NCI-H524 (cell line): ENCODE measurements around the gene PIK3R6.
A peak's percentile ranks its signal among the peaks of the same experiment; 100 is the strongest.
"Not testable (repeated sequence)": the region's sequence is repeated elsewhere in the genome, so short reads cannot be mapped to it uniquely, and the experiment has no call there.

ENCODE experiments used
- DNase-seq, 2 experiments: peaks; one replicate each; lab custom pipeline; 2025; lab: John Stamatoyannopoulos, UW

PIK3R6 gene

GRCh38 chr17:8875436-8875835 is 8.0 kb upstream of the PIK3R6 start:
- DNase-seq = no peak

DNA sequence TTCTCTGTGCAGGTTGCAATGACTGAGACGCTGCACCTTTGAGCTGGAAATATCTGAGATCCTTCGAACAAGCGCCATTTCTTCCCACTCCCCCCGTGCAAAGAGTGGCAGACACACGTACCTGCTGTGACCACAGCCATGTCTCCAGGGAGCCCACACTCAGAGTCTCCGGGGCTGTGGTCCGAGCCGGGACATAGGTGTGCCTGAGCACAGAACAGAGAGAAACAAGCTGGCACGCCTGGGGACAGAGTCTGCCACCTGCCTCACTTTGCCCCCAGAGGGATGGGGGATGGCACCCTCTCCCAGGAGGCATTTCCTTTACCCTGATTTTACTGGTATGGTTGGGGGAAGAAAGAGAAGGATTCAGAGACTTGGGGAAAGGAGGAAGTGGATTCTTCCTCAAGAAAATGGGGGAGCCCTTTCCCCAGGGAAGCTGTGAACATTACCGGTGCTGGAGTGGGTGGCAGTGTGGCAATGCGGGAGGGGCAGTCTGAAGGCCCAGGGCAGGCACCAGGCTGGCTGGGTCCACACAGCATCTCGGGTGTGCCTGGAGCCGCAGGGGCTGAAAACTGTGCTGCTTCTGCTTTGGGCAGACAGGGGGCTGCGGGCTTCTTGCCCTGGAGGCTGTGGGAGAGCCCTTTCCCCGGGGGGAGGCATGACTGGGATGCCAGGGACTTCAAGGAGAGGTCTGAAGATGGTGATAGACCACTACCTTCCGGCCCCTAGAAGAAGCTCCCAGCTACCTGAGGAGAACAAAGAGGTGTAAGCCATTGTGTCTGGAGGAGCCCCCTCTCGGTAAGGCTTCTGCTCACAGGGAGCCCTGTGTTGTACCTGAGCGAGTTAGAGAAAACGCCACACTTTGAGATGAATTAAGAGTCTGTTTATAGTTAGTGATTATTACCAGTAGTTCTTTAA is 6.6 kb upstream of the PIK3R6 start:
- DNase-seq = no peak

- no peak for DNase-seq
Measured at GRCh38 chr17:8872705-8873435, 5.4 kb upstream of the PIK3R6 start.

GRCh38 chr17:8872036-8872704 is 4.7 kb upstream of the PIK3R6 start:
- DNase-seq = no peak

DNA sequence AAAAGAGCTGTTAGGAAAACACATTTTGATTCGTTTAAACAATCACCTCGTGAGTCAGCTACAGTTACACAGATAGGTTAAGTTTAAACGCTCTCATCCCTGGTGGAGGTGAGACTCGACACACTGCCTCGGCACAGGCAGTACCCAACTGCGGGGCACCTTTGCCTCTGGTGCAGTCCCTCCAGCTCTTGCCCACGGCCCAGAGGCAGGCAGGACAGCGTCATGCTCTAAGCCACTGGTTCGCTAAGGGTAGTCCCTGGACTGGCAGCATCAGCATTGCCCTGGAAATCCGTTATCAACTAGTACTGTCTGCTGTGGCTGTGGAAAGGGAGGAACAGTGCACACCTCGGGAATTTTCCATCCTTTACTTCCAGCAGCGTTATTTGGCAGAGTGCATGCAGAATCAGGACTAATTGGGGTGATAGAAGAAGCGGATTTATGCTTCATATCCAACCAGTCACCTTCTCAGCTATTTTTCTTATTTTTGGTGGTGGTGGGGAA is 3.7 kb upstream of the PIK3R6 start:
- no peak for DNase-seq

- no peak for DNase-seq
Measured at GRCh38 chr17:8870406-8871040, 3.0 kb upstream of the PIK3R6 start.

DNA sequence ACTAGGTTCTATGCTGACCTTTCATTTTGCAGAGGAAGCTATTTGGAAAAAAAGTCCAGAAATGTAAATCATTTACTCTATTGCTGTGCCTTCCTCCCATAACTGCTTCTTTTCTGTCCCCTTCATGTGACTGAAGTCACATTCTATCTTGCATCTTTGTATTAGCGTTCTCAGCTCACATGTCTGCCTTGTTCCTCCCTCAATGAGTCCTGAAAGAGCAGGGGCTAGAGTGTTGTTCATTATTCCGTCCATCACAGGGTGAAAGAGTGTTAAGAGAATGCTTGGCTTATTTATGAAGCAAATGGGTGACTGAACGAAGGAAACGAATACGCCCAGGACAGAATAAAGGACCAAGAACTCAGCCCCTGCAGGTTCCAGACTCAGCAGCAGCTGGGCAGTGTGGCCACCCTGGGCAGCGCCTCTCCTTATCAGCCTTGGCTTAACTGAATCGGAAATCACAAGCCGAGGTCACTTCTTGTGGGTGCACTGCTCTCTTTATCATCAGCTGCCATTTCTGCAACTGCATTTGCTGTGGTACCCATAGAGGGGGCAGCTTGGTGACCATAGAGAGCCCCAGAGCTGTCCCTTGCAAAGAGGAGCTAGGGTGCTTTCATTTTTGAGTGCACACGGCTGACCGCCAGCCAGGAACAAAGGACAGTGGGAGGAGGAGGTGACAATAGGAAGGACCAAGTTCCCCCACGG is 1.8 kb upstream of the PIK3R6 start:
- DNase-seq = no peak

DNA sequence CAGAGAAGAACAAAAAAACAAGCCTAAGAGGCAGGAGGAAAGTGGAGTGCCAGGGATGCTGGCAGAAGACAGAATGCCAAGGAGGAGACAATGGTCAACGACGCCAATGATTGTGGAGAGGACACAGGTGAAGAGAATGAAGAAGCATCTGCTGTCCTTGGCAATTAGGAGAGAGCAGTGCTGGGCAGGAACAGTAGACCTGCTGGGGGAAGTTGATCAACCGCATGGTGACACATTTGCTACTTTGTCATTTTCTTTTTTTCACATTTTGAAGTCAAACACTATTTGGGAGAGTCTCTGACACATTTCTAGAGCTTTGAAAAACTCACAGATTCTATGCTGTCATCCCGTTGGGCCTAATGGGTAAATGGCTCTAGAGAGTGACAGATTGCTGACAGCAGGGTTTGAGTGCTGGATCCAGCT is 1.1 kb upstream of the PIK3R6 start:
- no peak for DNase-seq

GRCh38 chr17:8868092-8868491 is 618 bp upstream of the PIK3R6 start:
- no peak for DNase-seq

GRCh38 chr17:8865811-8866210 is 1.7 kb downstream of the PIK3R6 start:
- DNase-seq = no peak

DNA sequence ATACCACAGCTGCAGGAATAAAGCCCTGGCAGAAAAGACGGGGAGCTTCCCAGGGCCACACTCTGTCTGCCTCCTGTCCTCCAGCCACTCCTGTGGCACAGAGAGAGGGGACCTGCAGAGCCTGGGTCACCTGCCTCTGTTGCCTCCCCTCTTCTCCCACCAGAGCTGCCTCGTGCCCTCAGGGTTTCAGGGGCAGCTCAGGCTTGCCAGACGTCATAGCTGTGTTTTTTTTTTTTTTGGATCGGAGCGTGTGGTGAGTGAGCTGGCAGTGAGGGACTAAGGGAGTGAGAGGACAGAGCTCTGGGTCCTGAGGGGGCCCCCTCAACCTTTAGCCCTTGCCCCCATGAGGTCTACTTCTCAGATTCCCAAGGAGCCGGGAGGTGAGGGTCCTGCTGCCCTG is 2.1 kb downstream of the PIK3R6 start:
- DNase-seq = no peak

DNA sequence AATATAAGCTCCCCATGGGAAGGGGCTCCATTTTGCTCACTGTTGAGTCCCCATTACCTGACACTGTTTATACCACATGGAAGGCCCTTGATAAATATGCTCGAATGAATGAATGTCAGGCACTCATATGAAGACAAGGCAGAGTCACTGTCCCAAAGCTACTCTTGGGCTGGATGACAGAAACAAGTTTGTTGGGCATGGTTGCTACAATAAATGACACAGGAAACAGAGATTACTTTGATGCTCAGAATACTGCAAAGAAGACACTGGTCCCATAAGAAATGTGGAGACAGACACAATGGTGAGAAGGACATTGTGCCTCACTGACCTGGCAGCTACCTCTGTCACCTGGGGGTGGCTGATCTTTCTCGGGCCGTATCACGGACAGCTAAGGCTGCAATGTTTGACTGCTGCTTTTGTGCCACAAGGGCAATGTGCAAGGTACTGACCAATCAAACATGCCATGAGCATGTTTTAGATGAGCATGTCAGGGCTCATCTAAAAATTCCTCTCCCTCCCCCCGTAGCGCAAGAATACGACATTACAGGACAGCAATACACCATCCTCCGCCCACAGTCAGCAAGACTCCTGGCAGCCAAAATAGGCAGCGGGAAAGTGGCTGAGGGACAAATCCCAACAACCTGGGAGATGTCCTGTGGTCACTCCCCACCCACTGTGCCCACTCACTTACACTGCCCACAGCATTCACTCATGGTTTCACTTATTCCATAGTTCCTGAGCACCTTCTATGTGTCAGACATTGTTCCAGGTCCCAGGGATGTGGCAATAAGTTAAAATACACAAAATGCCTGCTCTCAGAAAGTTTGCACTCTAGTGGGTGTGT is 5.0 kb downstream of the PIK3R6 start:
- no peak for DNase-seq

DNA sequence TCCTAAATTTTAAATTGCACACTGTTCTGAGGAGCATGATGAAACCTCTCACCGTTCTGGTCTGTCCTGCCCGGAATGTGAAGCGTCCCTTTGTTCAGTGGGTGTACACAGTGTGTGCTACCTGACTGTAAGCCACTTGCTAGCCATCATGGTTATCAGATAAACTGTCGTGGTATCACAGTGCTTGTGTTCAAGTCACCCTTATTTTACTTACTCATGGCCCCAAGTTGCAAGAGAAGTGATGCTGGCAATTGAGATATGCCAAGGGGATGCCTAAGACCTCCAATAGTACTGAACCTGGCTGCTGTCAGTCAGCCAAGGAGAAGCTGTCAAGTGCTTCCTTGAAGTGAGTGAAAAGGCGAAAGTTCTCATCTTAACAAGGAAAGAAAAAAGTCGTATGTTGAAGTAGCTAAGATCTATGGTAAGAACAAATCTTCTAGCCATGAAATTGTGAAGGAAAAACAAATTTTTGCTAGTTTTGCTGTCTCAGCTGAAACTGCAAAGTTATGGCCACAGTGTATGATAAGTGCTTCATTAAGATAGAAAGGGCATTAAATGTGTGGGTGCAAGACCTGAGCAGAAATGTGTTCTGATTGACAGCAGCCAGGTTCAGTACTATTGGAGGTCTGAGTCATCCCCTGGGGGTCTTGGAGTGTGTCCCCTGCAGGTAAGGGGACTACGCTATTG is 5.8 kb downstream of the PIK3R6 start:
- no peak for DNase-seq

GRCh38 chr17:8859804-8860430 is 7.6 kb downstream of the PIK3R6 start:
- no peak for DNase-seq

GRCh38 chr17:8859027-8859803 is 8.3 kb downstream of the PIK3R6 start:
- no peak for DNase-seq

DNA sequence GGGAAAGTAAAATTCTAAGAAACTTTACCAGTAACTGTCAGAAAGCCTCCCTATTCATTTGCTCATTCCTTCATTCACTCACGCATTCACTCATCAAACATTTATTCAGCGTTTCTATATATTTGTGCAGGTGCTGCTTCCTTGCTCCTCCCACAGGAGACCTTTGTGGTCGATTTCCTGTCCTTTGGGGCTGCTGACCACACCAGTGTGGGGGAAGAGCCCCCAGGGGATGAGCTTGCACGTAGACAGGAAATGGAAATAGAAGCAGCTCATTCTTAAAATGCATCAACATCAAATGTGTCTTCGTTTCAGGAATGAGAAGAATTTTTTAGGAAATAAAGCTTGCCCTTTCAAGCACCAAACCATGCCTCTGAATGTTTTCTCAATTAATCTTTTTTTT is 9.6 kb downstream of the PIK3R6 start:
- DNase-seq = no peak

GRCh38 chr17:8856869-8857575 is 10.5 kb downstream of the PIK3R6 start:
- peak in 1 of 2 experiments; percentile 25 for DNase-seq

DNA sequence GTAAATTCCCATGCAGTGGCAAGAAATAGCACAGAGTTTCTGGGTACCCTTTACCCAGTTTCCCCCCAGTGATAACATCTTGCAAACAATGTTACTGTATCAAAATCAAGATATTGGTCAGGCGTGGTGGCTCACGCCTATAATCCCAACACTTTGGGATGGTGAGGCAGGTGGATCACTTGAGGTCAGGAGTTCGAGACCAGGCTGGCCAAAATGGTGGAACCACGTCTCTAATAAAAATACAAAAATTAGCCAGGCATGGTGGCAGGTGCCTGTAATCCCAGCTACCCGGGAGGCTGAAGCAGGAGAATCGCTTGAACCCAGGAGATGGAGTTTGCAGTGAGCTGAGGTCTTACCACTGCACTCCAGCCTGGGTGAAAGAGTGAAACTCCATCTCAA is 11.3 kb downstream of the PIK3R6 start:
- DNase-seq = not testable (repeated sequence)
